Measurements from ENCODE around the gene PDSS2.

DNA sequence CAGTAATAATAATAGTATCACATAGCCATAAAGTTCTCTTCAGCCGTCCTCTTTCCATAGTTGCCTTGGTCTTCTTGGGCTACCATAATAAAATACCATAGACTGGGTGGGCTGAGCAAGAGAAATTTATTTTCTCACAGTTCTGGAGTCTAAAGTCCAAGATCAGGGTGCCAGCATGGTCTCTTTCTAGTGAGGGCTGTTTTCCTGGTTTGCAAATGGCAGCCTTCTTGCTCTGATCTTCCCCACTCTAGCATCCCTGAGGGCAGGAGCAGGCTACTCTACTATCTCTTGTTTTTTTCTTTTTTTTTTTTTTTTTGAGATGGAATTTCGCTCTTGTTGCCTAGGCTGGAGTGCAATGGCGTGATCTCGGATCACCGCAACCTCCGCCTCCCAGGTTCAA is 335.9 kb downstream of the PDSS2 start:
- TF ChIP-seq, protein P1, sequence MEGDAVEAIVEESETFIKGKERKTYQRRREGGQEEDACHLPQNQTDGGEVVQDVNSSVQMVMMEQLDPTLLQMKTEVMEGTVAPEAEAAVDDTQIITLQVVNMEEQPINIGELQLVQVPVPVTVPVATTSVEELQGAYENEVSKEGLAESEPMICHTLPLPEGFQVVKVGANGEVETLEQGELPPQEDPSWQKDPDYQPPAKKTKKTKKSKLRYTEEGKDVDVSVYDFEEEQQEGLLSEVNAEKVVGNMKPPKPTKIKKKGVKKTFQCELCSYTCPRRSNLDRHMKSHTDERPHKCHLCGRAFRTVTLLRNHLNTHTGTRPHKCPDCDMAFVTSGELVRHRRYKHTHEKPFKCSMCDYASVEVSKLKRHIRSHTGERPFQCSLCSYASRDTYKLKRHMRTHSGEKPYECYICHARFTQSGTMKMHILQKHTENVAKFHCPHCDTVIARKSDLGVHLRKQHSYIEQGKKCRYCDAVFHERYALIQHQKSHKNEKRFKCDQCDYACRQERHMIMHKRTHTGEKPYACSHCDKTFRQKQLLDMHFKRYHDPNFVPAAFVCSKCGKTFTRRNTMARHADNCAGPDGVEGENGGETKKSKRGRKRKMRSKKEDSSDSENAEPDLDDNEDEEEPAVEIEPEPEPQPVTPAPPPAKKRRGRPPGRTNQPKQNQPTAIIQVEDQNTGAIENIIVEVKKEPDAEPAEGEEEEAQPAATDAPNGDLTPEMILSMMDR (IDR thresholded peaks at IDR 0.05; ENCODE audit: low read depth, low read length), result no peak
- no peak for TF ChIP-seq EZH2phosphoT487 (IDR thresholded peaks at IDR 0.05; ENCODE audit: low read depth)
